Lower lobe of right lung (tissue), 2 donors: Measurements from ENCODE around the gene SPCS2. TPM values are rescaled to one million over a fixed set of nuclear protein-coding genes. Genes with fewer than 3 reads are reported as not detected.
"Not testable (repeated sequence)": the region's sequence is repeated elsewhere in the genome, so short reads cannot be mapped to it uniquely, and the experiment has no call there.

Experiments
- ATAC-seq, 2 donors: fragments of 200-7000 bp; cut with Tn5 transposase; one replicate each; pipeline ENCODE4 v1.9.1; 2020 to 2022; ENCODE audit warnings: mild to moderate bottlenecking in 2 of 2, moderate library complexity in 2 of 2
- DNase-seq: peaks from one replicate; pipeline ENCODE4 v3.0.0-alpha.2; 2020
- H3K27ac ChIP-seq: fragments of 200-600 bp; one replicate; pipeline ENCODE4 v1.8.0; 2022
- H3K27me3 ChIP-seq: fragments of 200-600 bp; one replicate; pipeline ENCODE4 v1.8.0; 2022; ENCODE audit warnings: low read depth
- H3K36me3 ChIP-seq: fragments of 200-600 bp; one replicate; pipeline ENCODE4 v1.8.0; 2022; ENCODE audit warnings: mild to moderate bottlenecking
- H3K4me1 ChIP-seq: fragments of 200-600 bp; one replicate; pipeline ENCODE4 v1.8.0; 2022
- H3K4me3 ChIP-seq: fragments of 200-600 bp; one replicate; pipeline ENCODE4 v1.8.0; 2022; ENCODE audit warnings: mild to moderate bottlenecking
- H3K9me3 ChIP-seq: fragments of 200-600 bp; one replicate; pipeline ENCODE4 v1.8.0; 2022
- CTCF ChIP-seq: fragments of 200-600 bp; IDR thresholded peaks from one replicate; pipeline ENCODE4 v1.8.0; 2022; ENCODE audit warnings: antibody characterized with exemption, mild to moderate bottlenecking
- intact Hi-C: fragments of 100-400 bp; cut with DNase I; formaldehyde crosslinking; loops from one replicate; pipeline ENCODE4 v1.11.0; 2022
- total RNA-seq: library from RNA; stranded (reverse); fragmentation: NEBNext Ultra II Directional; extraction: Animal tissue kit (Norgen Biotek cat#: 25700); gene quantifications from one replicate; pipeline ENCODE4 v1.2.1, GENCODE V29; 2021
- donor health status: DM: no; HTN: yes; CAD: no; lungs with severe emphysema.

Gene SPCS2
- total RNA-seq, 1 donor from 2014 or later, result 149 TPM

GRCh38 chr11:75014129-75014528 lies 65.1 kb downstream of the SPCS2 start:
- intact Hi-C loops, result no loop called here
- Histone ChIP-seq H3K27me3 (no peaks in the 10 kb centered on the region), H3K27ac (no peak overlapping the region), H3K36me3 (peaks cover 6% of the 10 kb centered on the region), H3K9me3 (no peaks in the 10 kb centered on the region), H3K4me1 (no peaks in the 10 kb centered on the region), H3K4me3 (no peak overlapping the region)
- no peak for TF ChIP-seq CTCF
- DNase-seq (no peak), ATAC-seq (no peak)

GRCh38 chr11:75019200-75019599 lies 70.1 kb downstream of the SPCS2 start:
- intact Hi-C loops, H3K27ac ChIP-seq, H3K27me3 ChIP-seq, H3K4me3 ChIP-seq, DNase-seq, H3K9me3 ChIP-seq, H3K4me1 ChIP-seq, H3K36me3 ChIP-seq, ATAC-seq: not testable (repeated sequence)

- H3K36me3 ChIP-seq, intact Hi-C loops, H3K27me3 ChIP-seq, ATAC-seq, H3K27ac ChIP-seq, H3K9me3 ChIP-seq, H3K4me1 ChIP-seq, H3K4me3 ChIP-seq, DNase-seq: not testable (repeated sequence)
Observed at GRCh38 chr11:75020328-75020727, 71.3 kb downstream of the SPCS2 start.

- intact Hi-C loops, result no loop called here
- no peak for ATAC-seq
- Histone ChIP-seq H3K4me1 (no peaks in the 10 kb centered on the region), H3K27ac (no peak overlapping the region), H3K9me3 (no peaks in the 10 kb centered on the region), H3K4me3 (no peak overlapping the region), H3K36me3 (no peaks in the 10 kb centered on the region), H3K27me3 (no peaks in the 10 kb centered on the region)
- DNase-seq, result no peak
- no peak for TF ChIP-seq CTCF
Observed at GRCh38 chr11:75022296-75022695, 73.2 kb downstream of the SPCS2 start.

- peak; percentile 99 for TF ChIP-seq CTCF
- ATAC-seq (peak; percentile 89 to 92), DNase-seq (peak; percentile 76)
- H3K4me3 ChIP-seq, result no peak overlapping the region
- H3K9me3 ChIP-seq, result no peaks in the 10 kb centered on the region
- H3K4me1 ChIP-seq, result no peaks in the 10 kb centered on the region
- H3K27ac ChIP-seq, result no peak overlapping the region
- H3K27me3 ChIP-seq, result no peaks in the 10 kb centered on the region
- intact Hi-C loops, result no loop called here
- no peaks in the 10 kb centered on the region for H3K36me3 ChIP-seq
Observed at GRCh38 chr11:75022759-75023396, 73.8 kb downstream of the SPCS2 start.

- Histone ChIP-seq H3K27me3 (no peaks in the 10 kb centered on the region), H3K27ac (no peak overlapping the region), H3K9me3 (no peaks in the 10 kb centered on the region), H3K36me3 (no peaks in the 10 kb centered on the region), H3K4me3 (no peak overlapping the region), H3K4me1 (no peaks in the 10 kb centered on the region)
- intact Hi-C loops, result no loop called here
- DNase-seq (no peak), ATAC-seq (peak in 1 of 2 donors; percentile 6)
- TF ChIP-seq CTCF, result no peak
Observed at GRCh38 chr11:75023446-75024067, 74.5 kb downstream of the SPCS2 start.
